K562 (cell line): ENCODE results near the gene SURF4. TPM values are rescaled to one million over a fixed set of nuclear protein-coding genes. Genes with fewer than 3 reads are reported as not detected.

Experiments used
- ADNP ChIP-seq: fragments of 200-800 bp; sonication (Bioruptor generic); IDR thresholded peaks from 2 replicates; pipeline ENCODE4 v1.6.1; 2016; ENCODE audit warnings: missing genetic modification characterization, missing compliant biosample characterization
- GTF2E2 ChIP-seq: fragments of 200-800 bp; sonication (Bioruptor generic); IDR thresholded peaks from 2 replicates; pipeline ENCODE4 v1.6.1; 2016; ENCODE audit warnings: missing genetic modification characterization, missing compliant biosample characterization
- KAT8 ChIP-seq: fragments of 450-650 bp; IDR thresholded peaks from 2 replicates; pipeline ENCODE4 v1.6.1; 2016; ENCODE audit warnings: low read depth, mild to moderate bottlenecking
- MCM3 ChIP-seq: fragments of 450-650 bp; IDR thresholded peaks from 2 replicates; pipeline ENCODE4 v1.6.1; 2016
- MLLT1 ChIP-seq, 2 experiments: fragments of 450-650 bp; IDR thresholded peaks; 2 replicates each; pipeline ENCODE4 v1.6.1; 2016
- MTA3 ChIP-seq: fragments of 450-650 bp; formaldehyde crosslinking; IDR thresholded peaks from 2 replicates; pipeline ENCODE4 v1.6.1; 2017; ENCODE audit warnings: mild to moderate bottlenecking, borderline replicate concordance
- MYNN ChIP-seq, 2 experiments: sonication (generic); formaldehyde crosslinking in 1 of 2; IDR thresholded peaks; 2 replicates each; pipeline versions ENCODE4 v1.5.0 to v1.6.1; 2016 to 2020; ENCODE audit warnings: antibody characterized with exemption in 1 of 2, missing genetic modification reagents in 1 of 2
- PCBP1 ChIP-seq: fragments of 200-400 bp; formaldehyde crosslinking; IDR thresholded peaks from 2 replicates; pipeline ENCODE4 v1.6.1; 2018; ENCODE audit warnings: mild to moderate bottlenecking, low read depth, low read length; ENCODE audit not compliant: poor library complexity, severe bottlenecking
- POLR3A ChIP-seq: IDR thresholded peaks from 2 replicates; pipeline ENCODE4 v1.6.1; 2011; ENCODE audit warnings: borderline replicate concordance, mild to moderate bottlenecking, moderate library complexity; ENCODE audit not compliant: insufficient read length, insufficient read depth; ENCODE audit errors: extremely low read depth
- SAP30 ChIP-seq: fragments of 200-600 bp; sonication (generic); IDR thresholded peaks from 2 replicates; pipeline ENCODE4 v1.6.1; 2012; ENCODE audit warnings: borderline replicate concordance, low read depth, mild to moderate bottlenecking, moderate library complexity, low read length, control low read depth, inconsistent platforms; ENCODE audit not compliant: insufficient read depth, poor library complexity, severe bottlenecking
- SMAD4 ChIP-seq: fragments of 250-450 bp; sonication (Bioruptor Pico); conservative IDR thresholded peaks from 2 replicates; pipeline ENCODE4 v1.8.0; 2021; ENCODE audit warnings: inconsistent platforms, mild to moderate bottlenecking, moderate library complexity
- TCF3 ChIP-seq: sonication (generic); formaldehyde crosslinking; IDR thresholded peaks from 2 replicates; pipeline ENCODE4 v1.4.0; 2020; ENCODE audit warnings: mild to moderate bottlenecking, missing genetic modification reagents
- TCF7 ChIP-seq: sonication (generic); IDR thresholded peaks from 2 replicates; pipeline ENCODE4 v1.6.1; 2016; ENCODE audit warnings: antibody characterized with exemption, borderline replicate concordance
- TRIM25 ChIP-seq: fragments of 450-650 bp; IDR thresholded peaks from 2 replicates; pipeline ENCODE4 v1.7.0; 2016; ENCODE audit warnings: borderline replicate concordance
- ZBED1 ChIP-seq: IDR thresholded peaks from 2 replicates; pipeline ENCODE4 v1.6.1; 2014
- ZBTB2 ChIP-seq: fragments of 450-650 bp; IDR thresholded peaks from 2 replicates; pipeline ENCODE4 v1.6.1; 2016; ENCODE audit warnings: antibody characterized with exemption
- ZNF324 ChIP-seq: fragments of 250-450 bp; sonication (Bioruptor Pico); IDR thresholded peaks from 2 replicates; pipeline ENCODE4 v1.4.0; 2020; ENCODE audit warnings: mild to moderate bottlenecking
- ZNF584 ChIP-seq: fragments of 200-800 bp; sonication (Bioruptor generic); IDR thresholded peaks from 2 replicates; pipeline ENCODE4 v1.6.1; 2016; ENCODE audit warnings: low read depth, mild to moderate bottlenecking, missing genetic modification characterization, missing compliant biosample characterization
- ZNF639 ChIP-seq, 2 experiments: fragments of 200-800 bp in 1 of 2; sonication (Bioruptor generic) in 1 of 2; sonication (generic) in 1 of 2; formaldehyde crosslinking in 1 of 2; IDR thresholded peaks in 1 of 2; conservative IDR thresholded peaks in 1 of 2; 2 replicates each; pipeline versions ENCODE4 v1.5.0 to v1.6.1; 2016 to 2020; ENCODE audit warnings: missing compliant biosample characterization in 1 of 2, missing genetic modification characterization in 1 of 2, missing genetic modification reagents in 1 of 2
- ZSCAN29 ChIP-seq: fragments of 450-650 bp; IDR thresholded peaks from 2 replicates; pipeline ENCODE4 v1.6.1; 2017
- polyA plus RNA-seq, 8 experiments: library from polyadenylated mRNA; depleted of rRNA in 4 of 8; stranded (reverse) in 5 of 8; unstranded in 3 of 8; fragments of >200 nt; fragmentation: Nextera tagmentation in 2 of 8; fragmentation: Illumina TruSeq in 1 of 8; extraction: Ambion mirVana in 2 of 8; extraction: Trizol in 1 of 8; gene quantifications; 2 replicates each; pipeline versions ENCODE4 v1.2.1 to v1.2.3, GENCODE V29; 2011 to 2014; ENCODE audit warnings: inconsistent platforms in 1 of 8, missing spikeins in 1 of 8
- total RNA-seq, 7 experiments: library from RNA; depleted of rRNA in 6 of 7; stranded (reverse); fragments of >200 nt in 6 of 7; fragmentation: Illumina TruSeq in 2 of 7; extraction: Trizol in 2 of 7; gene quantifications; 2 replicates each; pipeline versions ENCODE4 v1.2.1 to v1.2.3, GENCODE V29; 2011 to 2021; ENCODE audit warnings: low replicate concordance in 1 of 7

The SURF4 gene
- total and polyA plus RNA-seq, 9 of the 15 experiments (the other 6 are each of a cell fraction or from before 2014, with no cell fraction given), result 8.4 to 176 (median 130) TPM

GRCh38 chr9:133417541-133418461, 41.9 kb upstream of the SURF4 start, which contains the start of gene REXO4 (continued):
- TF ChIP-seq ZBTB2, result peak; percentile 87
- TF ChIP-seq SAP30, result peak; percentile 78
- TF ChIP-seq KAT8, result peak; percentile 77; the same call in 1 of the 2 replicates
- no peak for TF ChIP-seq POLR3A
- peak; percentile 92 for TF ChIP-seq GTF2E2
- TF ChIP-seq ZNF584 (CRISPR knock-in tag), result 0 out of 2 replicates have a peak, but pooled peaks have one; percentile 62
- TF ChIP-seq SMAD4 (CRISPR knock-in tag), result peak; percentile 86
- peak; percentile 74 for TF ChIP-seq MYNN (IDR thresholded peaks at IDR 0.05)
- no peak for TF ChIP-seq MYNN (CRISPR knock-in tag; IDR thresholded peaks at IDR 0.05)
- 0 out of 2 replicates have a peak, but pooled peaks have one; percentile 27 for TF ChIP-seq TCF3 (CRISPR knock-in tag)
- TF ChIP-seq TCF7, result no peak; the same call in 1 of the 2 replicates
- no peak for TF ChIP-seq ZNF324 (CRISPR knock-in tag)
- no peak for TF ChIP-seq TRIM25
- no peak for TF ChIP-seq ADNP
- TF ChIP-seq MTA3, result peak; percentile 95
- peak in 1 of 2 experiments; percentile 95; a peak in 2 of 4 replicates for TF ChIP-seq ZNF639 (CRISPR knock-in tag; conservative IDR thresholded peaks at IDR 0.05 in 1 of 2, IDR thresholded peaks at IDR 0.05 in 1 of 2)
- no peak for TF ChIP-seq MCM3
- TF ChIP-seq ZSCAN29, result peak; percentile 46; the same call in 1 of the 2 replicates
- peak; percentile 60; the same call in 1 of the 2 replicates for TF ChIP-seq ZBED1
- TF ChIP-seq MLLT1 (IDR thresholded peaks at IDR 0.05), result peak in 1 of 2 experiments; percentile 40; a peak in 2 of 4 replicates
- TF ChIP-seq PCBP1, result peak; percentile 89
